Lung (tissue), 12 donors: ENCODE results near the gene PRR3. TPM values are rescaled to one million over a fixed set of nuclear protein-coding genes. Genes with fewer than 3 reads are reported as not detected.
"Not testable (repeated sequence)": the region's sequence is repeated elsewhere in the genome, so short reads cannot be mapped to it uniquely, and the experiment has no call there.

Experiments used
- ATAC-seq: fragments of 200-7000 bp; cut with Tn5 transposase; one replicate; pipeline ENCODE4 v1.9.1; 2020; ENCODE audit warnings: moderate number of reproducible peaks; ENCODE audit not compliant: insufficient read depth, low FRiP score
- DNase-seq, 3 donors: peaks; one replicate each; pipeline ENCODE4 v3.0.0-alpha.2; 2013 to 2017
- H3K27ac ChIP-seq, 2 donors: one replicate each; pipeline ENCODE4 v1.5.1; 2013; ENCODE audit warnings: mild to moderate bottlenecking in 2 of 2, moderate library complexity in 2 of 2, control low read depth in 1 of 2, inconsistent platforms in 1 of 2, low read depth in 1 of 2, low read length in 1 of 2
- H3K27me3 ChIP-seq, 3 donors: one replicate each; pipeline ENCODE4 v1.5.1; 2013; ENCODE audit warnings: low read length in 2 of 3; ENCODE audit not compliant: control insufficient read depth in 3 of 3, insufficient read depth in 3 of 3
- H3K36me3 ChIP-seq, 4 donors: one replicate each; pipeline ENCODE4 v1.5.1; 2013; ENCODE audit warnings: low read length in 4 of 4, mild to moderate bottlenecking in 1 of 4, moderate library complexity in 1 of 4; ENCODE audit not compliant: control insufficient read depth in 4 of 4, insufficient read depth in 4 of 4
- H3K4me1 ChIP-seq, 5 donors: one replicate each; pipeline ENCODE4 v1.5.1; 2013; ENCODE audit warnings: low read length in 5 of 5, mild to moderate bottlenecking in 2 of 5, moderate library complexity in 1 of 5; ENCODE audit not compliant: control insufficient read depth in 5 of 5, insufficient read depth in 5 of 5
- H3K4me3 ChIP-seq: one replicate; pipeline ENCODE4 v1.5.1; 2013; ENCODE audit warnings: mild to moderate bottlenecking, control low read depth, moderate library complexity
- H3K9ac ChIP-seq, 2 donors: one replicate each; pipeline ENCODE4 v1.5.1; 2013; ENCODE audit warnings: low read length in 2 of 2, control low read depth in 1 of 2; ENCODE audit not compliant: insufficient read depth in 1 of 2
- H3K9me3 ChIP-seq, 4 donors: one replicate each; pipeline ENCODE4 v1.5.1; 2013; ENCODE audit warnings: low read length in 3 of 4, mild to moderate bottlenecking in 1 of 4, moderate library complexity in 1 of 4; ENCODE audit not compliant: control insufficient read depth in 4 of 4, insufficient read depth in 3 of 4
- WGBS, 2 donors: extraction: QIAGEN DNeasy Blood & Tissue Kit; methylation state at CpG; one replicate each; pipeline ENCODE4 v1.1.7; 2013; 5-methylcytosine and 5-hydroxymethylcytosine counted together
- polyA plus RNA-seq, 2 donors: library from polyadenylated mRNA; stranded (reverse); fragments of 200-250 nt; gene quantifications; one replicate each; pipeline ENCODE4 v1.2.1, GENCODE V29; 2013
- total RNA-seq, 2 donors: library from RNA; depleted of rRNA in 1 of 2; stranded (reverse); fragments of >200 nt in 1 of 2; gene quantifications; one replicate each; pipeline ENCODE4 v1.2.1, GENCODE V29; 2014 to 2021
- TF ChIP-seq, protein P1 (sequence below): IDR thresholded peaks from 2 replicates; pipeline ENCODE4 v1.5.1; 2012; ENCODE audit warnings: mild to moderate bottlenecking; ENCODE audit errors: control extremely low read depth, extremely low read depth
- donor health status: control.
- donor health status: control.
- donor health status: Bipolar disorder and iron deficiency.
- donor health status: healthy.
- donor health status: DM: yes; HTN: yes; CAD: no.

Gene PRR3
- total and polyA plus RNA-seq, 4 donors = 8.4 to 11.5 (median 9.8) TPM

DNA sequence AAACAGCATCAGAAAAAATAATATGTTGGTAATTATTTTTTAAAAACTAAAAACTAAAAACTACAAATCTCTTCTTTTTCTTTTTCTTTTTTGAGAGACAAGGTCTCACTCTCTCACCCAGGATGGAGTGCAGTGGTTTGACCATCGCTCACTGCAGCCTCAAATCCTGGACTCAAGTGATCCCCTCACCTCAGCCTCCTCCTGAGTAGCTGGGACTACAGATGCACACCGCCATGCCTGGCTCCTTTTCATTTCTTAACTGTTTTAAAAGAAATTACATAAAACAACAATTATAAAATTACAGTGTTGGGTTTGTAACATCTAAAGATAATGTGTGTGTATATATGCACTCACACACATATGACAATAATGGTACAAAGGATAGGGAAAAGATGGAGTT is 43.6 kb upstream of the PRR3 start:
- no peak for ATAC-seq
- H3K4me3 ChIP-seq = no peak overlapping the region
- TF ChIP-seq, protein P1, sequence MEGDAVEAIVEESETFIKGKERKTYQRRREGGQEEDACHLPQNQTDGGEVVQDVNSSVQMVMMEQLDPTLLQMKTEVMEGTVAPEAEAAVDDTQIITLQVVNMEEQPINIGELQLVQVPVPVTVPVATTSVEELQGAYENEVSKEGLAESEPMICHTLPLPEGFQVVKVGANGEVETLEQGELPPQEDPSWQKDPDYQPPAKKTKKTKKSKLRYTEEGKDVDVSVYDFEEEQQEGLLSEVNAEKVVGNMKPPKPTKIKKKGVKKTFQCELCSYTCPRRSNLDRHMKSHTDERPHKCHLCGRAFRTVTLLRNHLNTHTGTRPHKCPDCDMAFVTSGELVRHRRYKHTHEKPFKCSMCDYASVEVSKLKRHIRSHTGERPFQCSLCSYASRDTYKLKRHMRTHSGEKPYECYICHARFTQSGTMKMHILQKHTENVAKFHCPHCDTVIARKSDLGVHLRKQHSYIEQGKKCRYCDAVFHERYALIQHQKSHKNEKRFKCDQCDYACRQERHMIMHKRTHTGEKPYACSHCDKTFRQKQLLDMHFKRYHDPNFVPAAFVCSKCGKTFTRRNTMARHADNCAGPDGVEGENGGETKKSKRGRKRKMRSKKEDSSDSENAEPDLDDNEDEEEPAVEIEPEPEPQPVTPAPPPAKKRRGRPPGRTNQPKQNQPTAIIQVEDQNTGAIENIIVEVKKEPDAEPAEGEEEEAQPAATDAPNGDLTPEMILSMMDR = no peak
- H3K4me1 ChIP-seq = no peaks in the 10 kb centered on the region
- no peaks in the 10 kb centered on the region for H3K36me3 ChIP-seq
- WGBS, 2 donors = 97 to 99% methylated on average over 2 of the region's 2 CpGs
- no peaks in the 10 kb centered on the region for H3K9me3 ChIP-seq
- peaks cover 0 to 9% (median 0%) of the 10 kb centered on the region in 3 donors for H3K27me3 ChIP-seq
- H3K9ac ChIP-seq = no peak overlapping the region
- DNase-seq = no peak
- no peak overlapping the region for H3K27ac ChIP-seq

DNA sequence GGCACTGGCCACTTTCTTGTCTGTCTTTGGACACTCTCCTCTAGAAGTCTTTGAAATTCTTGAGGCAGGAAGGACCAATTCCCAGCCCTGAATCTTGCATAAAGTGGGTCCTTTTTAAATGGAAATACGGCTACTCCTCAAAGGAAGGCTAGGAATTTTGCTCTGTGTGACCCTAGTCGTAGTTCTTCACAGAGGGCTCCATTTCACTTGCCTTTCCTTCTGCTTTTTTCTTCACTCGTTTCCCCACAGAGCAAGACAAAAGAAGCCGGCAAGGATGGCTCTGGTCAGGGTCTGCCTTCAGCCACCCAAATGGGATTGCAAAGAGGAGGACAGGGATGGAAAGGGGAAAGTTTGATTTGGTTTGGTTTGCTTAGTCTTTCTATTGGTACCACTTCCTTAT is 42.0 kb upstream of the PRR3 start:
- 42 to 54% methylated on average over 4 of the region's 4 CpGs for WGBS, 2 donors
- H3K4me3 ChIP-seq = no peak overlapping the region
- H3K9ac ChIP-seq = no peak overlapping the region
- ATAC-seq = no peak
- H3K36me3 ChIP-seq = no peaks in the 10 kb centered on the region
- H3K4me1 ChIP-seq = no peaks in the 10 kb centered on the region
- DNase-seq = no peak
- TF ChIP-seq, protein P1 = no peak
- H3K27ac ChIP-seq = peak overlapping the region in 1 of 2 donors; percentile 99
- H3K27me3 ChIP-seq = peaks cover 0 to 7% (median 0%) of the 10 kb centered on the region in 3 donors
- H3K9me3 ChIP-seq = no peaks in the 10 kb centered on the region

DNA sequence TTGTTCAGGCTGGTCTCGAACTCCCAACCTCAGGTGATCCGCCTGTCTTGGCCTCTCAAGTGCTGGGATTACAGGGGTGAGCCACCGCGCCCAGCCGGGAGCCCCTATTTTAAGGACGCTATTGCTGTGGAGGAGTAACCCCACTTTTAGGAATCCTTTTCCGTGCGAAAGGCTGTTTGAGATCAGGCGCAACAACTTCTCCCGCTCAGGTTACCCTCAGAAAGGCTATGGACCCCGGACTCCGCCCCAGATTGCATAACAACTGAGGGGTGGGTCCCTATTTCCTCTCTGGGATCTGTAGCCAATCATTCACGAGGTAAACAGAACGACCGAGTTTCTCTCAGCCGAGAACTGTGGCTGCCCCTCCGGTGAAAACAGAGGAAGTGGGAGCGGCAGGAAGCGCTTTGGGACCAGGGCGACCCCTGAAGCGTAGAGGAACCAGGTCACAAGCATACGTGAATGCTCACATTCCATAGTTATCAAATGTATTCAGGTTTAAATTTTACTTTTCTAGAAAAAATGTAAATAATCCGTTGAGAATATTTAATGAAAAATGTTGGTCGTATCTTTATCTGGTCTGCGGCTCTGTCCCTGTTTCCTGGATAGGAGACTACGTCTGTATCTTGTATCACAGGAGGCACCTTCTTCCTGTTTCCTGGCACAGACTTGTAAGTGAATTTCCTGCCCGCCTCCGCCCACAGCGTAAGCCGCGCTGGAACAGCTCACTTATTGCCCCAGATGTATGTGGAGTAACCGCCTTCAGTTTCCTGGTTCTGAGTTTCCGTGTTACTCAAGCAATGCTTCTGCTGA is 40.9 kb upstream of the PRR3 start:
- ATAC-seq = peak; percentile 92

DNA sequence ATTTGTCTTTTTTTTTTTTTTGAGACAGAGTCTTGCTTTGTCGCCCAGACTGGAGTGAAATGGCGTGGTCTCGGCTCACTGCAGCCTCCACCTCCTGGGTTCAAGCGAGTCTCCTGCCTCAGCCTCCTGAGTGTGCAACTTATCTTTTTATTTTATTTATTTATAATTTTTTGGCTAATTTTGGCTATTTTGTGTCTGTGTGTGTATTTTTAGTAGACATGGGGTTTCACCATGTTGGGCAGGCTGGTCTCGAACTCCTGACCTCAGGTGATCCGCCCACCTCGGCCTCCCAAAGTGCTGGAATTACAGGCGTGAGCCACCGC is 40.4 kb upstream of the PRR3 start:
- H3K4me3 ChIP-seq, H3K4me1 ChIP-seq, DNase-seq, H3K9me3 ChIP-seq, H3K36me3 ChIP-seq, ATAC-seq, H3K27me3 ChIP-seq: not testable (repeated sequence)
- WGBS, 2 donors = 31 to 41% methylated on average over 9 of the region's 9 CpGs
- peak overlapping the region; percentile 24 to 99 for H3K27ac ChIP-seq
- H3K9ac ChIP-seq = peak overlapping the region in 1 of 2 donors; percentile 54

More for the DNA sequence above, 40.9 kb upstream of the PRR3 start:
- peaks cover 0 to 2% (median 0%) of the 10 kb centered on the region in 5 donors for H3K4me1 ChIP-seq
- peaks cover 0 to 7% (median 0%) of the 10 kb centered on the region in 3 donors for H3K27me3 ChIP-seq
- H3K36me3 ChIP-seq = no peaks in the 10 kb centered on the region
- H3K9me3 ChIP-seq = no peaks in the 10 kb centered on the region
- peak overlapping the region; percentile 52 for H3K4me3 ChIP-seq
- peak overlapping the region in 1 of 2 donors; percentile 54 for H3K9ac ChIP-seq
- WGBS, 2 donors = 1% methylated on average over 33 of the region's 33 CpGs
- peak; percentile 88 to 97 (median 96) for DNase-seq
- peak overlapping the region; percentile 83 to 99 for H3K27ac ChIP-seq
- TF ChIP-seq, protein P1 = no peak

DNA sequence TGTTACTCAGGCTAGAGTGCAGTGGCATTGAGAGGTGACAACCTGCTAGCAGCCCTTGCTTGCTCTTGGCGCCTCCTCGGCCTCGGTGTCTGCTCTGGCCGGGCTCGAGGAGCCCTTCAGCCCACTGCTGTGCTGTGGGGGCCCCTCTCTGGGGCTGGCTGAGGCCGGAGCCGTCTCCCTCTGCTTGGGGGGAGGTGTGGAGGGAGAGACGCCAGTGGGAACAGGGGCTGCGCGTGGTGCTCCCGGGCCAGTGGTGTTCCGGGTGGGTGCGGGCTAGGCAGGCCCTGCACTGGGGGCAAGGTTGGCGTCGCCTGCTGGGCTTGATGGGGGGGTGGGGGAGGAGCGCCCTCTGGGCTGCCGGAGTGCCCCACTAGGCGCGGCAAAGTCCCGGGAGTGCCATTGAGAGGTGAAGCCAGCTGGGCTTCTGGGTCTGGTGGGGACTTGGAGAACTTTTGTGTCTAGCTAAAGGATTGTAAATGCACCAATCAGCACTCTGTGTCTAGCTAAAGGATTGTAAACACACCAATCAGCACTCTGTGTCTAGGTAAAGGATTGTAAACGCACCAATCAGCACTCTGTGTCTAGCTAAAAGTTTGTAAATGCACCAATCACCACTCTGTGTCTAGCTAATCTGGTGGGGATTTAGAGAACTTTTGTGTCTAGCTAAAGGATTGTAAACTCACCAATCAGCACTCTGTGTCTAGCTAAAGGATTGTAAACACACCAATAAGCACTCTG is 39.2 kb upstream of the PRR3 start:
- not testable (repeated sequence) for H3K9me3 ChIP-seq, H3K27me3 ChIP-seq, H3K4me1 ChIP-seq, H3K36me3 ChIP-seq, DNase-seq, ATAC-seq, H3K4me3 ChIP-seq, H3K9ac ChIP-seq
- 91 to 95% methylated on average over 21 of the region's 21 CpGs for WGBS, 2 donors
- peak overlapping the region in 1 of 2 donors; percentile 35 for H3K27ac ChIP-seq
